Ishikawa (cell line): ENCODE measurements around the gene RBBP4.

Source experiments
- CEBPB ChIP-seq: IDR thresholded peaks from 2 replicates; pipeline ENCODE4 v1.6.1; 2012
- EGR1 ChIP-seq: IDR thresholded peaks from 2 replicates; pipeline ENCODE4 v1.6.1; 2012
- EP300 ChIP-seq: IDR thresholded peaks from 2 replicates; pipeline ENCODE4 v1.6.1; 2012; ENCODE audit warnings: borderline replicate concordance
- FOXM1 ChIP-seq: IDR thresholded peaks from 2 replicates; pipeline ENCODE4 v1.6.1; 2012; ENCODE audit warnings: low read depth, borderline replicate concordance
- NFIC ChIP-seq: IDR thresholded peaks from 2 replicates; pipeline ENCODE4 v1.6.1; 2012
- RAD21 ChIP-seq: IDR thresholded peaks from 2 replicates; pipeline ENCODE4 v1.6.1; 2012; ENCODE audit warnings: low read depth
- TAF1 ChIP-seq: IDR thresholded peaks from 2 replicates; pipeline ENCODE4 v1.6.1; 2012; ENCODE audit warnings: low read depth, mild to moderate bottlenecking
- TEAD4 ChIP-seq: IDR thresholded peaks from 2 replicates; pipeline ENCODE4 v1.6.1; 2012
- YY1 ChIP-seq: IDR thresholded peaks from 2 replicates; pipeline ENCODE4 v1.6.1; 2012; ENCODE audit warnings: low read depth
- ZBTB7A ChIP-seq: IDR thresholded peaks from 2 replicates; pipeline ENCODE4 v1.6.1; 2012; ENCODE audit warnings: low read depth
- TF ChIP-seq, protein P1 (sequence below): IDR thresholded peaks from 2 replicates; pipeline ENCODE4 v1.6.1; 2012
- TF ChIP-seq, protein P2 (sequence below): IDR thresholded peaks from 2 replicates; pipeline ENCODE4 v1.6.1; 2012; ENCODE audit warnings: low read depth, mild to moderate bottlenecking

DNA sequence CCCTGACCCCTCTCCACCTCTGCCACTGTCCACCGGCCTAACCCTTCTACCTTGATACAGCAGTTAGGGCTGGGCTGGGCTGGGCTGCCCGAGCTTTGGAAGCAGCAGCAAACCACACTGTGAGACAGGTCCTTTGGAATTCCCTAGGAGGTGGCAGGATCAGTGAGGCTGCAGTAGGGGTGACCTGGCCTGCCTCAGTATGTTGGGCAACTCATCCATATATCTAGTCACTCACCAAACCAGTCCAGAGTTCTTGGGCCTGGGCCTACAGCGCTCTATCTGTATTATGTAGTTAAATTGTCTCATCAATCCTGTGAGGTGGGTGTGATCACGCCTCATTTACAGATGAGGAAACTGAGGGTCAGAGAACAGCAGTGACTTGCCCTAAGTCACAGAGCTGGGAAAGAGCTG is 64.9 kb downstream of the RBBP4 start:
- no peak for TF ChIP-seq RAD21
- TF ChIP-seq, protein P1, sequence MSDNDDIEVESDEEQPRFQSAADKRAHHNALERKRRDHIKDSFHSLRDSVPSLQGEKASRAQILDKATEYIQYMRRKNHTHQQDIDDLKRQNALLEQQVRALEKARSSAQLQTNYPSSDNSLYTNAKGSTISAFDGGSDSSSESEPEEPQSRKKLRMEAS: no peak
- TF ChIP-seq, protein P2, sequence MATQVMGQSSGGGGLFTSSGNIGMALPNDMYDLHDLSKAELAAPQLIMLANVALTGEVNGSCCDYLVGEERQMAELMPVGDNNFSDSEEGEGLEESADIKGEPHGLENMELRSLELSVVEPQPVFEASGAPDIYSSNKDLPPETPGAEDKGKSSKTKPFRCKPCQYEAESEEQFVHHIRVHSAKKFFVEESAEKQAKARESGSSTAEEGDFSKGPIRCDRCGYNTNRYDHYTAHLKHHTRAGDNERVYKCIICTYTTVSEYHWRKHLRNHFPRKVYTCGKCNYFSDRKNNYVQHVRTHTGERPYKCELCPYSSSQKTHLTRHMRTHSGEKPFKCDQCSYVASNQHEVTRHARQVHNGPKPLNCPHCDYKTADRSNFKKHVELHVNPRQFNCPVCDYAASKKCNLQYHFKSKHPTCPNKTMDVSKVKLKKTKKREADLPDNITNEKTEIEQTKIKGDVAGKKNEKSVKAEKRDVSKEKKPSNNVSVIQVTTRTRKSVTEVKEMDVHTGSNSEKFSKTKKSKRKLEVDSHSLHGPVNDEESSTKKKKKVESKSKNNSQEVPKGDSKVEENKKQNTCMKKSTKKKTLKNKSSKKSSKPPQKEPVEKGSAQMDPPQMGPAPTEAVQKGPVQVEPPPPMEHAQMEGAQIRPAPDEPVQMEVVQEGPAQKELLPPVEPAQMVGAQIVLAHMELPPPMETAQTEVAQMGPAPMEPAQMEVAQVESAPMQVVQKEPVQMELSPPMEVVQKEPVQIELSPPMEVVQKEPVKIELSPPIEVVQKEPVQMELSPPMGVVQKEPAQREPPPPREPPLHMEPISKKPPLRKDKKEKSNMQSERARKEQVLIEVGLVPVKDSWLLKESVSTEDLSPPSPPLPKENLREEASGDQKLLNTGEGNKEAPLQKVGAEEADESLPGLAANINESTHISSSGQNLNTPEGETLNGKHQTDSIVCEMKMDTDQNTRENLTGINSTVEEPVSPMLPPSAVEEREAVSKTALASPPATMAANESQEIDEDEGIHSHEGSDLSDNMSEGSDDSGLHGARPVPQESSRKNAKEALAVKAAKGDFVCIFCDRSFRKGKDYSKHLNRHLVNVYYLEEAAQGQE: no peak
- TF ChIP-seq YY1: no peak
- TF ChIP-seq ZBTB7A: no peak
- no peak for TF ChIP-seq FOXM1
- no peak for TF ChIP-seq EP300
- TF ChIP-seq CEBPB: no peak
- TF ChIP-seq EGR1: no peak
- TF ChIP-seq TEAD4: no peak
- no peak for TF ChIP-seq TAF1
- TF ChIP-seq NFIC: no peak
